Measurements from ENCODE around the gene MMEL1.

GRCh38 chr1:2636733-2637132, 3.9 kb upstream of the MMEL1 start:
- TF ChIP-seq CTCF (IDR thresholded peaks at IDR 0.05) (no peak), POLR2A (IDR thresholded peaks at IDR 0.05) (no peak)

All from testis (tissue), 2 donors.